ENCODE measurements around the gene EPO. TPM values are rescaled to one million over a fixed set of nuclear protein-coding genes. Genes with fewer than 3 reads are reported as not detected.

The EPO gene
- total RNA-seq, 1 donor from 2014 or later = not detected

- H3K27ac Mint-ChIP-seq (ENCODE audit: unreplicated experiment) = no peak overlapping the region
- no peaks in the 10 kb centered on the region for H3K4me1 Mint-ChIP-seq (ENCODE audit: unreplicated experiment)
- no peaks in the 10 kb centered on the region for H3K9me3 Mint-ChIP-seq (ENCODE audit: unreplicated experiment)
- peaks cover 2% of the 10 kb centered on the region for H3K27me3 Mint-ChIP-seq (ENCODE audit: unreplicated experiment)
- no peak for TF ChIP-seq CTCF (IDR thresholded peaks at IDR 0.05)
- no peak for DNase-seq (ENCODE audit: extremely low spot score, unreplicated experiment)
- H3K36me3 Mint-ChIP-seq (ENCODE audit: unreplicated experiment) = no peaks in the 10 kb centered on the region
- H3K4me3 Mint-ChIP-seq (ENCODE audit: unreplicated experiment) = no peak overlapping the region
Observed at GRCh38 chr7:100739934-100740333, 19.7 kb downstream of the EPO start.

- Mint-ChIP-seq H3K4me3 (ENCODE audit: unreplicated experiment) (no peak overlapping the region), H3K27ac (ENCODE audit: unreplicated experiment) (no peak overlapping the region), H3K36me3 (ENCODE audit: unreplicated experiment) (no peaks in the 10 kb centered on the region), H3K27me3 (ENCODE audit: unreplicated experiment) (peaks cover 8% of the 10 kb centered on the region), H3K9me3 (ENCODE audit: unreplicated experiment) (no peaks in the 10 kb centered on the region), H3K4me1 (ENCODE audit: unreplicated experiment) (no peaks in the 10 kb centered on the region)
- TF ChIP-seq CTCF (IDR thresholded peaks at IDR 0.05) = no peak
- DNase-seq (ENCODE audit: extremely low spot score, unreplicated experiment) = no peak
Observed at GRCh38 chr7:100744605-100745004, 24.3 kb downstream of the EPO start.

- TF ChIP-seq CTCF (IDR thresholded peaks at IDR 0.05) = no peak
Observed at GRCh38 chr7:100745184-100745583, 24.9 kb downstream of the EPO start.

GRCh38 chr7:100752994-100753393, 32.7 kb downstream of the EPO start:
- Mint-ChIP-seq H3K36me3 (ENCODE audit: unreplicated experiment) (no peaks in the 10 kb centered on the region), H3K27ac (ENCODE audit: unreplicated experiment) (no peak overlapping the region), H3K9me3 (ENCODE audit: unreplicated experiment) (no peaks in the 10 kb centered on the region), H3K4me1 (ENCODE audit: unreplicated experiment) (no peaks in the 10 kb centered on the region), H3K27me3 (ENCODE audit: unreplicated experiment) (peaks cover 34% of the 10 kb centered on the region), H3K4me3 (ENCODE audit: unreplicated experiment) (no peak overlapping the region)
- no peak for TF ChIP-seq CTCF (IDR thresholded peaks at IDR 0.05)
- DNase-seq (ENCODE audit: extremely low spot score, unreplicated experiment) = no peak

More at GRCh38 chr7:100745184-100745583, 24.9 kb downstream of the EPO start:
- no peak for DNase-seq (ENCODE audit: extremely low spot score, unreplicated experiment)
- H3K9me3 Mint-ChIP-seq (ENCODE audit: unreplicated experiment) = no peaks in the 10 kb centered on the region
- H3K4me1 Mint-ChIP-seq (ENCODE audit: unreplicated experiment) = no peaks in the 10 kb centered on the region
- no peaks in the 10 kb centered on the region for H3K36me3 Mint-ChIP-seq (ENCODE audit: unreplicated experiment)
- no peak overlapping the region for H3K27ac Mint-ChIP-seq (ENCODE audit: unreplicated experiment)
- H3K4me3 Mint-ChIP-seq (ENCODE audit: unreplicated experiment) = no peak overlapping the region
- peaks cover 8% of the 10 kb centered on the region for H3K27me3 Mint-ChIP-seq (ENCODE audit: unreplicated experiment)

- Mint-ChIP-seq H3K4me1 (ENCODE audit: unreplicated experiment) (no peaks in the 10 kb centered on the region), H3K27me3 (ENCODE audit: unreplicated experiment) (peaks cover 34% of the 10 kb centered on the region), H3K4me3 (ENCODE audit: unreplicated experiment) (no peak overlapping the region), H3K36me3 (ENCODE audit: unreplicated experiment) (no peaks in the 10 kb centered on the region), H3K27ac (ENCODE audit: unreplicated experiment) (no peak overlapping the region), H3K9me3 (ENCODE audit: unreplicated experiment) (no peaks in the 10 kb centered on the region)
- no peak for TF ChIP-seq CTCF (IDR thresholded peaks at IDR 0.05)
- no peak for DNase-seq (ENCODE audit: extremely low spot score, unreplicated experiment)
Observed at GRCh38 chr7:100753750-100754149, 33.5 kb downstream of the EPO start.
